ENCODE results near the gene DYNLT2B.
"Not testable (repeated sequence)": the region's sequence is repeated elsewhere in the genome, so short reads cannot be mapped to it uniquely, and the experiment has no call there.

Gene DYNLT2B

GRCh38 chr3:196323691-196324090 lies 5.7 kb upstream of the DYNLT2B start:
- peak; percentile 56 for DNase-seq (ENCODE audit: low read depth)

DNA sequence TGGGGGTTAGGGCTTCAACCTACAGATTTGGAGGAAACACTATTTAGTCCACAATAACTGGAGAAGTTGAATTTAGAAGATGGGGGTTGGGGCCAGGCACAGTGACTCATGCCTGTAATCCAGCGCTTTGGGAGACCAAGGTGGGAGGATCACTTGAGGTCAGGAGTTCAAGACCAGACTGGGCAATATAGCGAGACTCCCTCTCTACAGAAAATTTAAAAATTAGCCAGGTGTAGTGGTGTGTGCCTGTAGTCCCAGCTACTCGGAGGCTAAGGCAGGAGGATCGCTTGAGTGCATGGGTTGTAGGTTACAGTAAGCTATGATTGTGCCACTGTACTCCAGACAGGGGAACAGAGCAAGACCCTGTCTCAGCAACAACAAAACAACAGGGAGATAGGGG lies 5.0 kb upstream of the DYNLT2B start:
- no peak for DNase-seq (ENCODE audit: low read depth)

DNA sequence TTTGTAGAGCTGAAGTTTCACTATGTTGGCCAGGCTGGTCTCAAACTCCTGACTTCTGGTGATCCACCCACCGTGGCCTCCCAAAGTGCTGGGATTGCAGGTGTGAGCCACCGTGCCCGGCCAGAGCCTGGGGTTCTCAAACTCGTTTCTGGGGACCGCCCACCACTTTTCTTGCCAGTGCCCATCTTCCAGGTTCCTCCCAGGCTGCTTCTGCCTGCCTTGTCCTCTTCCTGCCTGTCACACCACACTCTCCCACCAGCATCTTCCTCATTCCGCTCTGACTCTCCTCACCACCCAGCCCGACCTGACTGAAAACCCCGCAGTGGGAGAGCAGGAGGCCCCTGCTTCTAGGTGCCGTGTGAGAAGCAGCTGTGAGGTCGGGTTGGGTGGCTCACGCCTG lies 3.1 kb upstream of the DYNLT2B start:
- no peak for DNase-seq (ENCODE audit: low read depth)

GRCh38 chr3:196320137-196320536 lies 2.1 kb upstream of the DYNLT2B start:
- no peak for DNase-seq (ENCODE audit: low read depth)

DNA sequence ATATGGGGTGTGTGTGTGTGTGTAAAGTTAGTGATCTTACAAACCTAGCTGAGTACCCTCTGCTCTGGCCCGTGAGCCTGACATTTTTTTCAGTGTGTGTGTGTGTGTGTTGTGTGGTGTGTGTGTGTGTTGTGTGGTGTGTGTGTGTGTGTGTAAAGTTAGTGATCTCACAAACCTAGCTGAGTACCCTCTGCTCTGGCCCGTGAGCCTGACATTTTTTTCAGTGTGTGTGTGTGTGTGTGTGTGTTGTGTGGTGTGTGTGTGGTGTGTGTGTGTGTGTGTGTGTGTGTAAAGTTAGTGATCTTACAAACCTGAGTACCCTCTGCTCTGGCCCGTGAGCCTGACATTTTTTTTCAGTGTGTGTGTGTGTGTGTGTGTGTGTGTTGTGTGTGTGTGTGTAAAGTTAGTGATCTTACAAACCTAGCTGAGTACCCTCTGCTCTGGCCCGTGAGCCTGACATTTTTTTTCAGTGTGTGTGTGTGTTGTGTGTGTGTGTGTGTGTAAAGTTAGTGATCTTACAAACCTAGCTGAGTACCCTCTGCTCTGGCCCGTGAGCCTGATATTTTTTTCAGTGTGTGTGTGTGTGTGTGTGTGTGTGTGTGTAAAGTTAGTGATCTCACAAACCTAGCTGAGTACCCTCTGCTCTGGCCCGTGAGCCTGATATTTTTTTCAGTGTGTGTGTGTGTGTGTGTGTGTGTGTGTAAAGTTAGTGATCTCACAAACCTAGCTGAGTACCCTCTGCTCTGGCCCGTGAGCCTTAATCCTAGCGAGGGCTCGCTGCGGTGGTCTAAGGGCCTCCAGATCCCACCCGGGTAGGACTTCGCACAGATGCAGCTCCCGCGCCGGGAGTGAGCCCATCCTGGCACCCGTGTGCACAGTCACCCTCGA lies 997 bp downstream of the DYNLT2B start:
- not testable (repeated sequence) for DNase-seq (ENCODE audit: low read depth)

DNA sequence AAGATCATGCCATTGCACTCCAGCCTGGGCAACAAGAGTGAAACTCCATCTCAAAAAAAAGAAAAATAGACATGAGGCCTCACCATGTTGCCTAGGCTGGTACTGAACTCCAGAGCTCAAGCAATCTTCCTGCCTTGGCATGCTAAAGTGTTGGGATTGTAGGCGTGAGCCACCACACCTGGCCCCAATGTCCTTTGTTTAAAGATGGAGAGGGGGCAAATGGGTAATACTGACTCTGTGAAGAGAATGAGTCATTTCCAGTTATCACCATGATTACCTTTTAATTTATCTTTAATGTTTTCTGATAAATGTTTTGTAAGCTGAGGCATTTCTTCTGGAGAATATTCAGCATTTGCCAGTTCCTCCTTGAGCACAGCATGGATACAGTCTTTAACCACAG lies 2.2 kb downstream of the DYNLT2B start:
- no peak for DNase-seq (ENCODE audit: low read depth)

GRCh38 chr3:196314597-196314996 lies 3.4 kb downstream of the DYNLT2B start:
- DNase-seq (ENCODE audit: low read depth), result no peak

DNA sequence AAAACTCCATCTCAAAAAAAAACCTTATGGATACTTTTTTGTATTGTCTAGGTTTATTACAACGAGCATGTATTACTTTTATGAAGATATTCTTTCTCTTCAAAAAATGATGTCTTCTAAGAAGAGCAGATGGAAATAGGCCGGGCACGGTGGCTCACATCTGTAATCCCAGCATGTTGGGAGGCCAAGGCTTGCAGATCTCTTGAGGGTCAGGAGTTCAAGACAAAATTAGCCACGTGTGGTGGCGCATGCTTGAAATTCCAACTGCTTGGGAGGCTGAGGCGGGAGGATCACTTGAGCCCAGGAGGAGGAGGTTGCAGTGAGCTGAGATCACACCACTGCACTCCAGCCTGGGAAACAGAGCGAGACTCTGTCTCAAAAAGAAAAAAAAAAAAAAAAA lies 4.0 kb downstream of the DYNLT2B start:
- not testable (repeated sequence) for DNase-seq (ENCODE audit: low read depth)

DNA sequence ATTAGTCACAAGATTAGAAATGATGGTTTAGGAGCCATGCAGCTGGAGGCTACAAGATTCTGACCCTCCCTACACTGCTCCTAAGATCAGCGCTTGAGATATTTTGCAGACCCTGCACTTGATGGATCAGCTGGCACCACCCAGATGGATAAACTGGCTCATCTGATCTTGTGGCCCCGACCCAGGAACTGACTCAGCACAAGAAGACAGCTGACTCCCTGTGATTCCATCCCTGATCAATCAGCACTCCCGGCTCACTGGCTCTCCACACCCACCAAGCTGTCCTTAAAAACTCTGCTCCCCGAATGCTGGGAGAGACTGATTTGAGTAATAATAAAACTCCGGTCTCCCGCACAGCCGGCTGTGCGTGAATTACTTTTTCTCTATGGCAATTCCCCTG lies 15.1 kb downstream of the DYNLT2B start:
- not testable (repeated sequence) for DNase-seq (ENCODE audit: low read depth)

- DNase-seq (ENCODE audit: low read depth), result not testable (repeated sequence)
These were observed 15.5 kb downstream of the DYNLT2B start for GRCh38 chr3:196302551-196302950.

DNA sequence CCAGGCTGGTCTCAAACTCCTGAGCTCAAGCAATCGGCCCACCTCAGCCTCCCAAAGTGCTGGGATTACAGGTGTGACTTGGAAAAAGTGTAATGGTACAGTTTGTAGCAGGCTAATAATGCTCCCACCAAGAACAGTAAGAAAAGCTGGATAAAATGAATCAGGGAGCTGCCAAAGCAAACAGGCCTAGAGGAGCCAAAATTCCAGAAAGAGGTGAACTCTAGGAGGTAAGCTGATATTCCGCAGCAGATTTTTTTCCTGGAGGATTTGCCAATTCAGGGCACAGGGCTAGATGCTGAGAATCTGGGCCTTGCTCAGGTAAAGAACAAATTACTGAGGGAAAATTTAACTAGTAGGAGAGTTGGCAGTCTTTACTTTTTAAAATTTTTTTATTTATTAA lies 19.5 kb downstream of the DYNLT2B start:
- DNase-seq (ENCODE audit: low read depth), result no peak

DNA sequence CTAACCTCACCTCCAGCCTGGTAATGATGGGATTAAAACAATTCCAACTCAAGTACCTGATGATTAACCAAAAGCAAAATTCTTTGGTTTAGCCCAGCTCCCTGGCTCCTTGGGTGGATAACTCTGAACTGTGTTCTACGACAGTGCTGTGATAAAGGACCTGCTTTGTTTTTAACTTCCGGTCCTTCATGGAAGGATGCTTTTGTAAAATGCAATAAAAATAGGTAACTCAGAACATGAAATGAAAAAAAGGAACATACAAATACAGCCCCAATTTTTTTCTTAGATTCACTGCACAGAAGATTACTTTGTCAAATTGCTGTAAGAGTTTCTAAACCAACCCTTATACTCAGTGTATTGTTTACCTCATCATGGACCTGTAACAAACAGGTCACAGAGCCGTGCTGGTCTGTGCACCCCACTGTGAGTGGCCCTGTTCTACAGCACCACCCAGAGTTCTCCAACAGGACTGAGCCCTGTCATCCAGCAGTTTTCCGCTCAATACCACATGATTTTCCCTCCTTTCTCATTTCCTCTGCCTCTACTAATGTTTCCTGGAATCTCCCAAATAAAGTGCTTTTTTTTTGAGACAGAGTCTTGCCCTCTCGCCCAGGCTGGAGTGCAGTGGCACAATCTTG lies 25.6 kb downstream of the DYNLT2B start:
- DNase-seq (ENCODE audit: low read depth), result no peak

GRCh38 chr3:196288141-196288460 lies 29.9 kb downstream of the DYNLT2B start:
- no peak for DNase-seq (ENCODE audit: low read depth)

DNA sequence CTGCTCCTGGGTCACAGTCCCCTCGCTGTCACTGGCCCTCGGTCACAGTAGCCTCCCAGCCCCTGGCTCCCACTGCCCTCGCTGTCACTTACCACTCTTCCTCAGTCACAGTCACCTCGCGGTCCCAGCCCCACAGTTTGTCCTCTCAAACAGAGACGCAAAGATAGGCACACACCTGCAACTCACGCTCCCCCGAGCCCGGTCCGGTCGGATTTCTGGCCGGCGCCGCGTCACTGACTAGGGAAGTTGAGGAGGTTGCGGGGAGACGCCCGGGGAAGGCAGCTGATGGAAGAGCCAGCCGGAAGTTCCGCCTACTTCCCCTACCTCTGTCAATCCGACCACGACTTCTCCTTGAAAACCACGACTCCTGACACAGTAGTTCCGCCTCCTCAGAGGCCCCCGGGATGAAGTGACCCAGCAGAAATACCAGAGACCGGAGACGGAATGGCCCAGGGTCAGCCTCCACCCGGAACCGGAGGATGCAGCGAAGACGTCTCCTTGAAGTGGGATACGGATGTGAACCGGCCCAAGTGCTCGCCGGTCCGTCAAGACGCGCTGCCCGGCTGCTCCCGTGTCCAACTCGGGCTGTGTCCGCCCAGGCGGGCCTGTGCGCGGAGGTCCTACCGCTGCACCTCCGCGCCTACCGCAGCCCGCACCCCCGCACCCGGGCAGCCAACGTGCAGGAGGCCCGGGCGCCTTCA lies 30.4 kb downstream of the DYNLT2B start, which contains the start of gene PCYT1A:
PCYT1A (minus strand) TSS at position 287 of the 701 bp plus-strand sequence. CDS start 17,195 bp downstream, outside the sequence.
- peak; percentile 98 for DNase-seq (ENCODE audit: low read depth)

- DNase-seq (ENCODE audit: low read depth), result peak; percentile 48
These were observed 31.0 kb downstream of the DYNLT2B start for GRCh38 chr3:196287090-196287439.

DNA sequence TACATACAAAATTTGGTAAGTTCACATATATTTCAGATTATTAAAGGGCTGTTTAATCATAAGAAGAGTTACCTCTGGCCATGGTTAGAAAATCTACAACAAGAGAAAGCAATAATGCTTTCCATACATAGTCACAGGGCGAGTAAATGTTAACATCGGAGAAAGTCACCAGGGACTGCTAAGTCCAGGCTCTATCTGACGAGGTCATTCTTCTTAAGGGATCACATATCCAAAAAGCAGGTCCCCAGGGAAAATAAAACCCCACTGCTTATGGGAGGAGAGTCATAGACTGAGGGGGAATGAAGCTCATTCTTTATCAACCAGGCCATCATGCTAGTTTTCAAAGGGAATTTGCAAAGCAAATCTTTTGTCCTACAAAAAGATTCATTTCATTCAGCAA lies 33.6 kb downstream of the DYNLT2B start:
- no peak for DNase-seq (ENCODE audit: low read depth)

DNA sequence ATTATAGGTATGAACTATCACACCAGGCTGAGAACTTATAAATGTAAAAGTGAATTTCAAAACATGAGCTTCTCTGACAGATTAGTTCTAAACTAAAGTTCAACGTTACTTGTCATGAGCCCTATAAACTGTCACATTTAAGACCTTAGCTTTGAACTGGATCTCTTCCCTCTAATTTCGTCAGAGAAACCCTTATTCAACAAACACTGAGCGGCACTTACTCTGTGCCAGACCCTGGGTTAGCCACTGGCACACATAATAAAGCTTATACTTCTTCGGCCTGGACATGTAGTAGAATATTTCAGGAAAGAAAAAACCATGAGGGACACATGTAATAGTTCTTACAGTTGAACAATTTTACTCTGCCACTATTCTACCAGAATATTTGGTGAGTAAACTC lies 36.1 kb downstream of the DYNLT2B start:
- DNase-seq (ENCODE audit: low read depth), result no peak

DNA sequence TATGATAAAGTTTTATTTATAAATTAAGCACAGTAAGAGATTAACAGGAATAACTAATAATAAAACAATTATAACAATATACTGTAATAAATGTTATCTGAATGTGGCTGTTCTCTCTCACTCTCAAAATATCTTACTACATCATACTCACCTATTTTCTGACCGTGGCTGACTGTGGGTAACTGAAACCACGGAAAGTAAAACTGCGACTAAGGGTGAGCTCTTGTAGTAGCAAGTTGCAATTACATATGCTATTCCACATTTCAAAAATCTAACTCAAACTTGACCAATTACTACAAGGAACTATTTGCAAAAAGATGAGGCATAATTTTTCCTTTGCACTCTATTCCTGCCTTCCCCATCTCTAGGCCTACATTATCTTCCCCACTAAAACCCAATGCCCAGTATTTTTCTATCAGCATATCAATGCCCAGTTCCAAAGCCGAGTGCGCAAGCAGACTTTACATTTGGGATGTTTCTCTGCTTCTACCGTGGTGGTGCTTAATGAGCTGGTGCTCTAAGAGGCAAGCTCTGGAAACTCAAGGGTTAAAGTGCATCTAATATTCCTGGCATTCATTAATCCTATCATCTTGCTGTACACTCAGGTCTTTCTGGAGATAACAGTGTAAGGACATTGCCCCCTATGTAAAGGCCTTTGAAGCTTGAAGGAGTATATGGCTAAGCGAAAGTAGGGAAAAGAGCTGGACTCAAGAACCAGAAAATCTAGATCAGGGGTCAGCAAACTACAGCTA lies 37.2 kb downstream of the DYNLT2B start:
- no peak for DNase-seq (ENCODE audit: low read depth)

DNA sequence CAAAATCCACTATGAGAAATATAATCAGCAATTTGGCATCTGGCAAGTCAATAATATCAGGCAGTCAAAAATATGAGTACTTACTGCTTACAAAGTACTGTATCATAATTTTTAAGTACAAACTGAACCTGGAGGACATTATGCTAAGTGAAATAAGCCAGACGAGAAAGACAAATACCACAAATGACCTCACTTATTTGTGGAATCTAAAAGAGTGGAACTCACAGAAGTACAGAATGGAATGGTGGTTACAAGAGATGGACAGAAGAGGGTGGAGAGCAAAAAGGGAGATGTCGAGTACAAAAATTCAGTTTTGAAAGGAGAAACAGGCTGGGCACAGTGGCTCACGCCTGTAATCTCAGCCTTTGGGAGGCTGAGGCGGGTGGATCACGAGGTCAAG lies 42.9 kb downstream of the DYNLT2B start:
- no peak for DNase-seq (ENCODE audit: low read depth)

DNA sequence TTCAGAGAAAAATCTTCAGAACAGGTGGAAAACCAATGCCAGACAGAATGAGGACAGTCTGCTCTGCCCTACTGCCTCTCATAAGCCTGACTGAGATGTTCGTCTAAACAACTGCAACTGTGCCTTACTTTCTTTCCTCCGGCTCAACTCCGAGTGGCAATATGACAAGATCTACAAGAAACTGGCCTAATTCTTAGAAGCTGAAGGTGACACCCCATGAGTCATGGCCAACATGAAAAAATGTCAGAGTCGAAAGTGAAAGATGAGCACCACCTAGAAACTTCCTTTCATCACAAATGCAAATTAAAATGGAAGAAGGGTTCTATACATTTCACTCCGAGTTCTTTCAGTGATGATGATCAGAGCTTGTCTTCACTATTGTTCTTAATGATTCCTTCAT lies 43.5 kb downstream of the DYNLT2B start:
- DNase-seq (ENCODE audit: low read depth), result peak; percentile 48

DNA sequence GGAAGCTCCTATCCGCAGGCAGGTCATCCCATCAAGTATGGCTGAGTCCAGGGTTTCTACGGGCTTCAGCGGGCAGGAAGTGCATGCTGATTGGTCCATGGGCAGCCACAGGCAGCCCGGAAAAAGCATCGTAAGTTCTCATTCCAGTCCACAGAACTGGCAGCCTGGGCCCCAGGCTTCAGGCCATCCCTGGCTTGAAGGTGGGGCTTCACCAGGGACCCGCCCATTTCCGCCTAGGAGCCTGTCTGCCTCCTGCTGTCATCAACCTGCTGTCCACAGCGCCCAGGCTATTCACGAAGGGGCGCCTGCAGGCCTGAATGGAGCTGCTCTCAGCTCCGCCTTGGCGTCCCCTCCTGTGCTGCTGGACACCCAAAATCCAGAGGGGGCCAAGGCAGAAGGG lies 44.4 kb downstream of the DYNLT2B start:
- no peak for DNase-seq (ENCODE audit: low read depth)

GRCh38 chr3:196272826-196273225 lies 45.2 kb downstream of the DYNLT2B start:
- DNase-seq (ENCODE audit: low read depth), result no peak
